HEK293T (cell line): ENCODE data around the gene TRABD2B.

Experiments
- CTCF ChIA-PET: fragments of 350-600 bp; formaldehyde crosslinking; extraction: SDS; loops from one replicate; lab custom pipeline; 2021; ENCODE audit warnings: antibody characterized with exemption, inconsistent platforms; lab: Yijun Ruan, JAX
- POLR2A ChIA-PET: fragments of 350-600 bp; formaldehyde crosslinking; extraction: SDS; loops from one replicate; lab custom pipeline; 2020; ENCODE audit warnings: antibody characterized with exemption, inconsistent platforms; lab: Yijun Ruan, JAX
- DNase-seq: peaks from one replicate; pipeline ENCODE4 v3.0.0; 2012; ENCODE audit warnings: mixed read lengths; ENCODE audit errors: extremely low spot score
- ARNT ChIP-seq: fragments of 450-650 bp; IDR thresholded peaks from 2 replicates; pipeline ENCODE4 v1.6.1; 2017; ENCODE audit warnings: mild to moderate bottlenecking
- BHLHE40 ChIP-seq: fragments of 450-650 bp; IDR thresholded peaks from 2 replicates; pipeline ENCODE4 v1.6.1; 2016; ENCODE audit warnings: mild to moderate bottlenecking, moderate library complexity, borderline replicate concordance
- CTBP1 ChIP-seq: fragments of 450-650 bp; IDR thresholded peaks from 2 replicates; pipeline ENCODE4 v1.6.1; 2016; ENCODE audit warnings: borderline replicate concordance
- ELF4 ChIP-seq: fragments of 450-650 bp; IDR thresholded peaks from 2 replicates; pipeline ENCODE4 v1.6.1; 2017; ENCODE audit warnings: antibody characterized with exemption
- FOXA1 ChIP-seq: fragments of 450-650 bp; IDR thresholded peaks from 2 replicates; pipeline ENCODE4 v1.6.1; 2016; ENCODE audit warnings: mild to moderate bottlenecking
- FOXK2 ChIP-seq: fragments of 450-650 bp; IDR thresholded peaks from 2 replicates; pipeline ENCODE4 v1.6.1; 2016; ENCODE audit warnings: mild to moderate bottlenecking
- FOXM1 ChIP-seq: fragments of 450-650 bp; IDR thresholded peaks from 2 replicates; pipeline ENCODE4 v1.6.1; 2017; ENCODE audit warnings: mild to moderate bottlenecking, borderline replicate concordance
- HDGF ChIP-seq: fragments of 450-650 bp; IDR thresholded peaks from 2 replicates; pipeline ENCODE4 v1.6.1; 2017; ENCODE audit warnings: antibody characterized with exemption, borderline replicate concordance
- L3MBTL2 ChIP-seq: fragments of 450-650 bp; conservative IDR thresholded peaks from 2 replicates; pipeline ENCODE4 v1.6.1; 2016; ENCODE audit warnings: mild to moderate bottlenecking
- LEF1 ChIP-seq: fragments of 450-650 bp; IDR thresholded peaks from 2 replicates; pipeline ENCODE4 v1.6.1; 2017; ENCODE audit warnings: mild to moderate bottlenecking, borderline replicate concordance
- NFRKB ChIP-seq: fragments of 450-650 bp; IDR thresholded peaks from 2 replicates; pipeline ENCODE4 v1.6.1; 2016; ENCODE audit warnings: mild to moderate bottlenecking, moderate library complexity
- SP1 ChIP-seq: fragments of 450-650 bp; IDR thresholded peaks from 2 replicates; pipeline ENCODE4 v1.6.1; 2017
- SUZ12 ChIP-seq: fragments of 450-650 bp; IDR thresholded peaks from 2 replicates; pipeline ENCODE4 v1.6.1; 2016; ENCODE audit warnings: mild to moderate bottlenecking
- TARDBP ChIP-seq: fragments of 450-650 bp; IDR thresholded peaks from 2 replicates; pipeline ENCODE4 v1.6.1; 2016
- ZNF384 ChIP-seq: fragments of 450-650 bp; IDR thresholded peaks from 2 replicates; pipeline ENCODE4 v1.6.1; 2016
- TF ChIP-seq, protein P1 (sequence below): fragments of 450-650 bp; IDR thresholded peaks from 2 replicates; pipeline ENCODE4 v1.6.1; 2016

Gene TRABD2B

DNA sequence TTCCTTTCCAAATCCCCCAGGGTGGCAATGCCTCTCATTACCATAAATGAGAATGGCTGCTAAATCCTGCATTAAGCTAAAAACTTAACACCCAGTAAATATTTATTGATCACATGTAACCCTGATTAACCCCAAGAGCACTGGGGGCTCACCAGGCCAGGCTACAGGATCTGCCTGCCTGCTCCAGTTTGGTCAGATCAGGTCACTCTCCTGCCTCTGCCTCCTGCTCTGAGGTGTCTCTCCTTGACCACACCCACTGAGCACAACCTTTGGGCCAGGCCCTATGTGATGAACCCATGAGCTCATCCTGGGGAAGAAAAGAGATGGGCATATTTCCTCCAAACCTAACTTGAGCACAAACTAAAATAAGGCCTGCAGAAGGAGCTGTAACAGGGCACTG is 93.5 kb downstream of the TRABD2B start:
- no peak for TF ChIP-seq ARNT
- TF ChIP-seq NFRKB = no peak
- TF ChIP-seq FOXA1 = no peak
- TF ChIP-seq SP1 = no peak
- no peak for TF ChIP-seq CTBP1
- TF ChIP-seq TARDBP = no peak
- no peak for TF ChIP-seq FOXK2
- no peak for TF ChIP-seq HDGF
- no peak for TF ChIP-seq LEF1
- TF ChIP-seq, protein P1, sequence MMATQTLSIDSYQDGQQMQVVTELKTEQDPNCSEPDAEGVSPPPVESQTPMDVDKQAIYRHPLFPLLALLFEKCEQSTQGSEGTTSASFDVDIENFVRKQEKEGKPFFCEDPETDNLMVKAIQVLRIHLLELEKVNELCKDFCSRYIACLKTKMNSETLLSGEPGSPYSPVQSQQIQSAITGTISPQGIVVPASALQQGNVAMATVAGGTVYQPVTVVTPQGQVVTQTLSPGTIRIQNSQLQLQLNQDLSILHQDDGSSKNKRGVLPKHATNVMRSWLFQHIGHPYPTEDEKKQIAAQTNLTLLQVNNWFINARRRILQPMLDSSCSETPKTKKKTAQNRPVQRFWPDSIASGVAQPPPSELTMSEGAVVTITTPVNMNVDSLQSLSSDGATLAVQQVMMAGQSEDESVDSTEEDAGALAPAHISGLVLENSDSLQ = no peak
- no peak for TF ChIP-seq SUZ12
- TF ChIP-seq BHLHE40 = no peak
- TF ChIP-seq ELF4 = no peak
- TF ChIP-seq FOXM1 = no peak
- no peak for TF ChIP-seq L3MBTL2
- TF ChIP-seq ZNF384 = no peak
- DNase-seq = no peak
- CTCF ChIA-PET = no interaction called here
- POLR2A ChIA-PET = no interaction called here

- no peak for TF ChIP-seq FOXM1
- no peak for TF ChIP-seq TARDBP
- TF ChIP-seq LEF1 = no peak
- TF ChIP-seq ELF4 = no peak
- TF ChIP-seq HDGF = no peak
- TF ChIP-seq FOXA1 = no peak
- no peak for TF ChIP-seq SP1
- TF ChIP-seq CTBP1 = no peak
- TF ChIP-seq FOXK2 = no peak
- no peak for TF ChIP-seq ZNF384
- DNase-seq = no peak
- ChIA-PET POLR2A (no interaction called here), CTCF (no interaction called here)
These were observed 96.1 kb downstream of the TRABD2B start for GRCh38 chr1:47901001-47901575.

GRCh38 chr1:47898133-47898845 is 98.9 kb downstream of the TRABD2B start:
- TF ChIP-seq CTBP1 = no peak
- CTCF ChIA-PET = interaction anchor here (1.3 kb wide), 1 partner anchor 100 kb away, joined by 3 read pairs; no protein-coding TSS in a partner anchor
- POLR2A ChIA-PET = no interaction called here
- DNase-seq = no peak

- CTCF ChIA-PET = no interaction called here
- DNase-seq = no peak
- POLR2A ChIA-PET = no interaction called here
- no peak for TF ChIP-seq FOXK2
- TF ChIP-seq TARDBP = no peak
- no peak for TF ChIP-seq ZNF384
- no peak for TF ChIP-seq L3MBTL2
- no peak for TF ChIP-seq NFRKB
- no peak for TF ChIP-seq SUZ12
- TF ChIP-seq CTBP1 = no peak
- TF ChIP-seq LEF1 = no peak
- no peak for TF ChIP-seq FOXA1
These were observed 101.7 kb downstream of the TRABD2B start for GRCh38 chr1:47895279-47896125.

- no peak for DNase-seq
- CTCF ChIA-PET = no interaction called here
- TF ChIP-seq SUZ12 = no peak
- no peak for TF ChIP-seq ARNT
- TF ChIP-seq, protein P1 = no peak
- no peak for TF ChIP-seq CTBP1
- TF ChIP-seq FOXM1 = no peak
- no peak for TF ChIP-seq ELF4
- no peak for TF ChIP-seq SP1
- TF ChIP-seq HDGF = no peak
- TF ChIP-seq ZNF384 = no peak
- TF ChIP-seq L3MBTL2 = no peak
- no peak for TF ChIP-seq FOXK2
- no peak for TF ChIP-seq LEF1
- no peak for TF ChIP-seq BHLHE40
- no peak for TF ChIP-seq NFRKB
- no peak for TF ChIP-seq FOXA1
- TF ChIP-seq TARDBP = no peak
- POLR2A ChIA-PET = no interaction called here
These were observed 102.5 kb downstream of the TRABD2B start for GRCh38 chr1:47894410-47895278.

DNA sequence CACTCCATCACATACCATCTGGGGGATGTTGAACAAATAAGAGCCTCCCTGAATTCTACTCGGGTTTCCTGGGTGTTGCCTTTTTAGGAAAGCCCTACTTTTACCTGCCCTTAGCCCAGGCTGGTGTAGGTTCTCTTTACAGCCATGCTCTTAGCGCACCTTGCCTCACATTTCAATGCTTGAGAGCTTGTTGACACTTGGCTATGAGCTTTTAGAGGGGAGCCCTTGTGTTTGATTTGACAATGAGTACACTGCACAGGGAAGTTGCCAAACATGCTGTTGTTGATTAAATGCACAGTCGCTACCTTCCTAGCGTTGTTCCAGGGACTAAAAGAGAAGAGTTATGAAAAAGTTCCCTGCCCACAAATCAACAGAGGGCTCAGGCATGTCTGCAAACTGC is 103.8 kb downstream of the TRABD2B start:
- CTCF ChIA-PET = no interaction called here
- TF ChIP-seq BHLHE40 = no peak
- TF ChIP-seq L3MBTL2 = no peak
- TF ChIP-seq TARDBP = no peak
- TF ChIP-seq NFRKB = no peak
- TF ChIP-seq FOXK2 = no peak
- no peak for TF ChIP-seq ELF4
- TF ChIP-seq FOXA1 = no peak
- TF ChIP-seq, protein P1 = no peak
- no peak for TF ChIP-seq LEF1
- POLR2A ChIA-PET = no interaction called here
- no peak for DNase-seq
